CD14-positive monocyte (primary cell): ENCODE data around the gene SGO2. TPM values are rescaled to one million over a fixed set of nuclear protein-coding genes. Genes with fewer than 3 reads are reported as not detected.

Experiments used
- DNase-seq, 3 donors: peaks; one replicate each; pipeline ENCODE4 v3.0.0-alpha.2; 2011 to 2022
- H2AFZ ChIP-seq: 2 replicates; pipeline ENCODE4 v1.6.0; 2012; ENCODE audit warnings: mild to moderate bottlenecking, low read depth, low read length, inconsistent platforms; ENCODE audit not compliant: insufficient read depth, poor library complexity, severe bottlenecking
- H3K27ac ChIP-seq, 2 donors: 1 replicate in 1 of 2; 2 replicates in 1 of 2; pipeline ENCODE4 v1.5.1; 2012 to 2013; ENCODE audit warnings: low read length in 2 of 2, control low read depth in 1 of 2, inconsistent platforms in 1 of 2, low read depth in 1 of 2, mild to moderate bottlenecking in 1 of 2
- H3K27me3 ChIP-seq, 2 donors: one replicate each; pipeline versions ENCODE4 v1.6.0 to v1.6.1; 2011 to 2013; ENCODE audit warnings: low read length in 2 of 2; ENCODE audit not compliant: control insufficient read depth in 2 of 2, insufficient read depth in 2 of 2
- H3K36me3 ChIP-seq, 2 donors: replicated peaks in 1 of 2; 1 replicate in 1 of 2; 2 replicates in 1 of 2; pipeline versions ENCODE4 v1.5.1 to v1.6.1; 2012 to 2013; ENCODE audit warnings: low read length in 2 of 2, control low read depth in 1 of 2, inconsistent platforms in 1 of 2, mild to moderate bottlenecking in 1 of 2; ENCODE audit not compliant: insufficient read depth in 2 of 2, control insufficient read depth in 1 of 2
- H3K4me1 ChIP-seq, 2 donors: 1 replicate in 1 of 2; 2 replicates in 1 of 2; pipeline versions ENCODE4 v1.5.1 to v1.6.1; 2012 to 2013; ENCODE audit warnings: low read length in 2 of 2, control low read depth in 1 of 2, inconsistent platforms in 1 of 2, mild to moderate bottlenecking in 1 of 2, moderate library complexity in 1 of 2; ENCODE audit not compliant: insufficient read depth in 2 of 2, control insufficient read depth in 1 of 2
- H3K4me2 ChIP-seq: replicated peaks from 2 replicates; pipeline ENCODE3; 2012; ENCODE audit warnings: low read length, moderate library complexity, mild to moderate bottlenecking; ENCODE audit not compliant: poor library complexity, severe bottlenecking; ENCODE audit errors: extremely low read depth
- H3K4me3 ChIP-seq, 3 experiments: fragments of 200-600 bp in 1 of 3; sonication (generic) in 1 of 3; replicated peaks in 1 of 3; 1 replicate in 2 of 3; 2 replicates in 1 of 3; pipeline ENCODE4 v1.5.1; 2011 to 2013; ENCODE audit warnings: low read length in 3 of 3, mild to moderate bottlenecking in 3 of 3, control low read depth in 2 of 3, low read depth in 2 of 3, inconsistent platforms in 1 of 3, moderate library complexity in 1 of 3
- H3K79me2 ChIP-seq: 2 replicates; pipeline ENCODE4 v1.6.0; 2012; ENCODE audit warnings: mild to moderate bottlenecking, control low read depth, inconsistent platforms, low read length, moderate library complexity; ENCODE audit not compliant: insufficient read depth
- H3K9ac ChIP-seq: 2 replicates; pipeline ENCODE4 v1.6.0; 2017; ENCODE audit warnings: low read length, mild to moderate bottlenecking; ENCODE audit not compliant: insufficient read depth, poor library complexity, severe bottlenecking
- H3K9me3 ChIP-seq, 2 donors: replicated peaks in 1 of 2; 1 replicate in 1 of 2; 2 replicates in 1 of 2; pipeline versions ENCODE4 v1.5.1 to v1.6.1; 2012 to 2013; ENCODE audit warnings: low read length in 2 of 2, control low read depth in 1 of 2; ENCODE audit not compliant: control insufficient read depth in 1 of 2, insufficient read depth in 1 of 2
- H4K20me1 ChIP-seq: 2 replicates; pipeline ENCODE4 v1.6.0; 2012; ENCODE audit warnings: mild to moderate bottlenecking, low read length, control low read depth, moderate library complexity; ENCODE audit not compliant: insufficient read depth
- H3K27ac Mint-ChIP-seq, 7 donors: one replicate each; pipeline ENCODE4 v1.8.0; 2020; ENCODE audit warnings: mild to moderate bottlenecking in 7 of 7, mixed read lengths in 7 of 7, moderate library complexity in 6 of 7, inconsistent platforms in 2 of 7
- H3K27me3 Mint-ChIP-seq, 3 donors: one replicate each; pipeline ENCODE4 v1.8.0; 2021 to 2022; ENCODE audit warnings: low read depth in 3 of 3, mild to moderate bottlenecking in 3 of 3, mixed read lengths in 3 of 3, moderate library complexity in 3 of 3, inconsistent platforms in 1 of 3
- H3K36me3 Mint-ChIP-seq, 2 donors: one replicate each; pipeline ENCODE4 v1.8.0; 2020; ENCODE audit warnings: mixed read lengths in 2 of 2, inconsistent platforms in 1 of 2, mild to moderate bottlenecking in 1 of 2
- H3K4me1 Mint-ChIP-seq: one replicate; pipeline ENCODE4 v1.8.0; 2020; ENCODE audit warnings: mild to moderate bottlenecking, mixed read lengths
- H3K4me3 Mint-ChIP-seq, 2 donors: one replicate each; pipeline ENCODE4 v1.8.0; 2020; ENCODE audit warnings: mild to moderate bottlenecking in 2 of 2, mixed read lengths in 2 of 2, moderate library complexity in 1 of 2
- H3K9me3 Mint-ChIP-seq, 7 donors: one replicate each; pipeline ENCODE4 v1.8.0; 2020 to 2022; ENCODE audit warnings: mixed read lengths in 7 of 7, mild to moderate bottlenecking in 6 of 7, moderate library complexity in 6 of 7, inconsistent platforms in 2 of 7
- CTCF ChIP-seq: fragments of 200-600 bp; IDR thresholded peaks from one replicate; pipeline ENCODE4 v1.8.0; 2022; ENCODE audit warnings: antibody characterized with exemption, mild to moderate bottlenecking
- WGBS: methylation state at CpG from one replicate; pipeline ENCODE4 v1.1.5; 2013; ENCODE audit warnings: missing lambda C conversion rate; ENCODE audit not compliant: insufficient coverage; 5-methylcytosine and 5-hydroxymethylcytosine counted together
- intact Hi-C, 2 donors: fragments of 100-400 bp; cut with micrococcal nuclease; formaldehyde crosslinking; loops; one replicate each; pipeline versions ENCODE4 v1.15.0 to v1.15.1; 2023
- polyA plus RNA-seq, 3 donors: library from polyadenylated mRNA; depleted of rRNA in 1 of 3; unstranded in 2 of 3; stranded (reverse) in 1 of 3; fragments of 300-500 nt in 2 of 3; fragments of >200 nt in 1 of 3; fragmentation: Illumina TruSeq in 2 of 3; gene quantifications; 1 replicate in 2 of 3; 2 replicates in 1 of 3; pipeline ENCODE4 v1.2.3, GENCODE V29; 2012 to 2021

The SGO2 gene
- polyA plus RNA-seq, 3 donors = 0.49 to 1.5 (median 1.4) TPM

GRCh38 chr2:200534572-200534971 lies 8.6 kb downstream of the SGO2 start:
- no peak overlapping the region for H3K4me3 ChIP-seq
- no peak overlapping the region for H3K27ac Mint-ChIP-seq
- H3K4me2 ChIP-seq = no peak overlapping the region
- no peaks in the 10 kb centered on the region for H3K27me3 ChIP-seq
- H3K27ac ChIP-seq = no peak overlapping the region
- no peak overlapping the region for H3K4me3 Mint-ChIP-seq
- H2AFZ ChIP-seq = no peak overlapping the region
- no peak for DNase-seq
- H3K36me3 ChIP-seq = peaks cover 55 to 78% of the 10 kb centered on the region in 2 donors
- no peak overlapping the region for H3K9ac ChIP-seq
- no peaks in the 10 kb centered on the region for H3K9me3 ChIP-seq
- no peaks in the 10 kb centered on the region for H4K20me1 ChIP-seq
- TF ChIP-seq CTCF = no peak
- no peaks in the 10 kb centered on the region for H3K4me1 Mint-ChIP-seq
- H3K27me3 Mint-ChIP-seq = no peaks in the 10 kb centered on the region
- intact Hi-C loops = no loop called here
- H3K9me3 Mint-ChIP-seq = no peaks in the 10 kb centered on the region
- peaks cover 12 to 29% of the 10 kb centered on the region in 2 donors for H3K36me3 Mint-ChIP-seq
- H3K4me1 ChIP-seq = no peaks in the 10 kb centered on the region
- peaks cover 48% of the 10 kb centered on the region for H3K79me2 ChIP-seq

GRCh38 chr2:200538139-200538538 lies 12.1 kb downstream of the SGO2 start:
- Histone ChIP-seq H3K9ac (no peak overlapping the region), H2AFZ (no peak overlapping the region), H3K36me3 (peaks cover 76 to 95% of the 10 kb centered on the region in 2 donors), H4K20me1 (no peaks in the 10 kb centered on the region), H3K27me3 (no peaks in the 10 kb centered on the region), H3K4me3 (no peak overlapping the region), H3K79me2 (peaks cover 23% of the 10 kb centered on the region), H3K4me2 (no peak overlapping the region), H3K9me3 (peaks cover 0 to 5% of the 10 kb centered on the region in 2 donors), H3K4me1 (no peaks in the 10 kb centered on the region), H3K27ac (no peak overlapping the region)
- Mint-ChIP-seq H3K27me3 (peaks cover 0 to 2% (median 0%) of the 10 kb centered on the region in 3 donors), H3K4me1 (no peaks in the 10 kb centered on the region), H3K4me3 (no peak overlapping the region), H3K27ac (no peak overlapping the region), H3K9me3 (peaks cover 0 to 2% (median 0%) of the 10 kb centered on the region in 7 donors), H3K36me3 (peaks cover 37 to 55% of the 10 kb centered on the region in 2 donors)
- TF ChIP-seq CTCF = no peak
- intact Hi-C loops = no loop called here
- DNase-seq = no peak
- 88% methylated on average over 1 of the region's 1 CpG for WGBS
